Lower leg skin (tissue), 4 donors: ENCODE results near the gene DDX49. TPM values are rescaled to one million over a fixed set of nuclear protein-coding genes. Genes with fewer than 3 reads are reported as not detected.

Source experiments
- DNase-seq, 2 donors: peaks; one replicate each; pipeline ENCODE4 v3.0.0-alpha.2; 2019; ENCODE audit warnings: low spot score in 2 of 2
- H3K4me3 ChIP-seq: fragments of 200-600 bp; sonication (generic); 2 replicates; pipeline ENCODE4 v1.5.1; 2017; ENCODE audit warnings: mild to moderate bottlenecking, low read depth; ENCODE audit not compliant: poor library complexity, severe bottlenecking
- CTCF ChIP-seq, 3 donors: fragments of 450-650 bp; IDR thresholded peaks; one replicate each; pipeline ENCODE4 v1.5.1; 2016; ENCODE audit warnings: antibody characterized with exemption in 3 of 3, mild to moderate bottlenecking in 3 of 3, moderate library complexity in 2 of 3
- POLR2A ChIP-seq, 2 donors: fragments of 450-650 bp; IDR thresholded peaks; one replicate each; pipeline ENCODE4 v1.6.1; 2016 to 2017; ENCODE audit warnings: antibody characterized with exemption in 2 of 2, mild to moderate bottlenecking in 1 of 2, moderate library complexity in 1 of 2
- WGBS, 2 donors: methylation state at CpG; one replicate each; pipeline ENCODE4 v1.1.5; 2018; 5-methylcytosine and 5-hydroxymethylcytosine counted together
- intact Hi-C: fragments of 100-400 bp; cut with DNase I; formaldehyde crosslinking; loops from one replicate; pipeline ENCODE4 v1.15.0; 2023; ENCODE audit warnings: low total_unique reads
- total RNA-seq, 4 donors: library from RNA; depleted of rRNA; stranded (reverse); fragments of >200 nt; gene quantifications; one replicate each; pipeline ENCODE4 v1.1.0, GENCODE V29; 2016

Gene DDX49
- total RNA-seq, 4 donors from 2014 or later = 50.0 to 87.7 (median 65.5) TPM

GRCh38 chr19:18895038-18895823, 24.3 kb upstream of the DDX49 start:
- TF ChIP-seq CTCF (IDR thresholded peaks at IDR 0.05) = no peak
- no peak for TF ChIP-seq POLR2A (IDR thresholded peaks at IDR 0.05)
- 1% methylated on average over 21 to 62 of the region's 72 CpGs for WGBS, 2 donors
- DNase-seq = no peak
- intact Hi-C loops = no loop called here
- H3K4me3 ChIP-seq = no peak overlapping the region

- WGBS, 2 donors = 0% methylated on average over 1 to 12 of the region's 89 CpGs
- TF ChIP-seq POLR2A (IDR thresholded peaks at IDR 0.05) (no peak), CTCF (IDR thresholded peaks at IDR 0.05) (no peak)
These were observed 23.6 kb upstream of the DDX49 start, which contains the start of gene CERS1 for GRCh38 chr19:18895824-18896341. CERS1 (minus strand) TSS chr19:18896158; CDS start chr19:18896072, 86 bp downstream.

GRCh38 chr19:18896421-18896841, 23.1 kb upstream of the DDX49 start:
- DNase-seq = no peak
- 4 to 7% methylated on average over 22 of the region's 33 CpGs for WGBS, 2 donors
- intact Hi-C loops = no loop called here
- TF ChIP-seq POLR2A (IDR thresholded peaks at IDR 0.05) (no peak), CTCF (IDR thresholded peaks at IDR 0.05) (no peak)
- H3K4me3 ChIP-seq = no peak overlapping the region

More at GRCh38 chr19:18895824-18896341, 23.6 kb upstream of the DDX49 start, which contains the start of gene CERS1:
- DNase-seq = no peak
- H3K4me3 ChIP-seq = no peak within 1 kb of the TSS
- intact Hi-C loops = no loop called here

- TF ChIP-seq CTCF (IDR thresholded peaks at IDR 0.05) = no peak
- no peak for TF ChIP-seq POLR2A (IDR thresholded peaks at IDR 0.05)
- WGBS, 2 donors = 89 to 92% methylated on average over 23 to 25 of the region's 25 CpGs
- intact Hi-C loops = no loop called here
These were observed 22.2 kb upstream of the DDX49 start for GRCh38 chr19:18897094-18898029.

GRCh38 chr19:18898081-18898606, 21.4 kb upstream of the DDX49 start:
- 56 to 61% methylated on average over 17 of the region's 18 CpGs for WGBS, 2 donors
- no peak for TF ChIP-seq CTCF (IDR thresholded peaks at IDR 0.05)
- TF ChIP-seq POLR2A (IDR thresholded peaks at IDR 0.05) = no peak
- no peak overlapping the region for H3K4me3 ChIP-seq
- no peak for DNase-seq
- intact Hi-C loops = no loop called here

More at GRCh38 chr19:18897094-18898029, 22.2 kb upstream of the DDX49 start:
- DNase-seq = no peak
- H3K4me3 ChIP-seq = no peak overlapping the region
